ENCODE results near the gene SBF2.

Gene SBF2

GRCh38 chr11:9821008-9821752 is 472.8 kb downstream of the SBF2 start:
- DNase-seq (ENCODE audit: low read depth) = no peak
- H3K4me3 ChIP-seq (ENCODE audit: low read depth, low read length) = no peak overlapping the region
- no peak for TF ChIP-seq CTCF (IDR thresholded peaks at IDR 0.05; ENCODE audit: low read depth, low read length, missing control alignments)

- no peak for DNase-seq (ENCODE audit: low read depth)
- H3K4me3 ChIP-seq (ENCODE audit: low read depth, low read length) = no peak overlapping the region
- TF ChIP-seq CTCF (IDR thresholded peaks at IDR 0.05; ENCODE audit: low read depth, low read length, missing control alignments) = no peak
Observed at GRCh38 chr11:9820260-9820659, 473.8 kb downstream of the SBF2 start.

GRCh38 chr11:9817191-9817590 is 476.8 kb downstream of the SBF2 start:
- no peak overlapping the region for H3K4me3 ChIP-seq (ENCODE audit: low read depth, low read length)
- DNase-seq (ENCODE audit: low read depth) = no peak
- TF ChIP-seq CTCF (IDR thresholded peaks at IDR 0.05; ENCODE audit: low read depth, low read length, missing control alignments) = no peak

GRCh38 chr11:9815486-9816136 is 478.4 kb downstream of the SBF2 start:
- no peak for DNase-seq (ENCODE audit: low read depth)
- H3K4me3 ChIP-seq (ENCODE audit: low read depth, low read length) = no peak overlapping the region
- TF ChIP-seq CTCF (IDR thresholded peaks at IDR 0.05; ENCODE audit: low read depth, low read length, missing control alignments) = no peak

- DNase-seq (ENCODE audit: low read depth) = no peak
- H3K4me3 ChIP-seq (ENCODE audit: low read depth, low read length) = no peak overlapping the region
- TF ChIP-seq CTCF (IDR thresholded peaks at IDR 0.05; ENCODE audit: low read depth, low read length, missing control alignments) = no peak
Observed at GRCh38 chr11:9814108-9814507, 479.9 kb downstream of the SBF2 start.

GRCh38 chr11:9808943-9809342 is 485.1 kb downstream of the SBF2 start:
- TF ChIP-seq CTCF (IDR thresholded peaks at IDR 0.05; ENCODE audit: low read depth, low read length, missing control alignments) = no peak
- no peak for DNase-seq (ENCODE audit: low read depth)

More at GRCh38 chr11:9808943-9809342, 485.1 kb downstream of the SBF2 start:
- no peak overlapping the region for H3K4me3 ChIP-seq (ENCODE audit: low read depth, low read length)
